Endothelial cell of umbilical vein (primary cell): Measurements from ENCODE around the gene ADGRD1. TPM values are rescaled to one million over a fixed set of nuclear protein-coding genes. Genes with fewer than 3 reads are reported as not detected.
"Not testable (repeated sequence)": the region's sequence is repeated elsewhere in the genome, so short reads cannot be mapped to it uniquely, and the experiment has no call there.

Source experiments
- BruUV-seq: library from RNA; stranded (reverse); fragments of 400-500 nt; replicated peaks from 2 replicates; lab custom pipeline; 2021; lab: Mats Ljungman, UMichigan
- CTCF ChIA-PET: fragments of 300-600, 350-600 bp; sonication (Branson Sonifier 250); formaldehyde crosslinking; loops from one replicate; lab custom pipeline; 2021; ENCODE audit warnings: antibody characterized with exemption, inconsistent platforms; lab: Charles Lee
- POLR2A ChIA-PET: fragments of 300-600, 350-600 bp; sonication (Branson Sonifier 250); formaldehyde crosslinking; loops from one replicate; lab custom pipeline; 2021; ENCODE audit warnings: antibody characterized with exemption, inconsistent platforms; lab: Charles Lee
- DNase-seq: peaks from one replicate; pipeline ENCODE4 v3.0.0-alpha.2; 2011; ENCODE audit warnings: low read depth, low spot score
- FAIRE-seq: peaks from 2 replicates; lab custom pipeline; 2011; peaks lifted over from hg19 to GRCh38; lab: Jason Lieb, UNC
- H2AFZ ChIP-seq: 2 replicates; pipeline ENCODE4 v1.6.0; 2012; ENCODE audit warnings: low read depth, low read length, control low read depth, inconsistent platforms
- H3K27ac ChIP-seq: 2 replicates; pipeline ENCODE4 v1.5.1; 2011; ENCODE audit warnings: low read depth, mild to moderate bottlenecking, control low read depth, low read length, moderate library complexity; ENCODE audit not compliant: insufficient read depth
- H3K27me3 ChIP-seq, 2 experiments: 2 replicates each; pipeline versions ENCODE4 v1.6.0 to v1.6.1; 2011; ENCODE audit warnings: low read length in 2 of 2, mixed read lengths in 1 of 2; ENCODE audit not compliant: control insufficient read depth in 2 of 2, insufficient read depth in 2 of 2
- H3K36me3 ChIP-seq, 2 experiments: 2 replicates in 1 of 2; 3 replicates in 1 of 2; pipeline ENCODE4 v1.5.1; 2011; ENCODE audit warnings: low read length in 2 of 2, mild to moderate bottlenecking in 1 of 2, moderate library complexity in 1 of 2; ENCODE audit not compliant: control insufficient read depth in 2 of 2, insufficient read depth in 2 of 2; ENCODE audit errors: extremely low read depth in 1 of 2
- H3K4me1 ChIP-seq: 3 replicates; pipeline ENCODE4 v1.5.1; 2011; ENCODE audit warnings: mild to moderate bottlenecking, low read length; ENCODE audit not compliant: control insufficient read depth, insufficient read depth; ENCODE audit errors: extremely low read depth
- H3K4me2 ChIP-seq: 2 replicates; pipeline ENCODE4 v1.6.1; 2011; ENCODE audit warnings: low read length, control low read depth, mixed read lengths; ENCODE audit not compliant: insufficient read depth
- H3K4me3 ChIP-seq, 3 experiments: fragments of 200-600 bp in 1 of 3; sonication (generic), shearing (Covaris generic) in 1 of 3; replicated peaks in 1 of 3; 2 replicates each; pipeline ENCODE4 v1.5.1; 2011 to 2016; ENCODE audit warnings: control low read depth in 3 of 3, low read length in 3 of 3, mild to moderate bottlenecking in 2 of 3, inconsistent platforms in 1 of 3, low read depth in 1 of 3, moderate library complexity in 1 of 3; ENCODE audit not compliant: insufficient read depth in 1 of 3
- H3K79me2 ChIP-seq: 2 replicates; pipeline ENCODE4 v1.6.0; 2012; ENCODE audit warnings: low read length, inconsistent platforms; ENCODE audit not compliant: control insufficient read depth, insufficient read depth
- H3K9ac ChIP-seq: replicated peaks from 2 replicates; pipeline ENCODE3; 2011; ENCODE audit warnings: low read length, control low read depth; ENCODE audit not compliant: insufficient read depth; ENCODE audit errors: extremely low read depth
- H3K9me1 ChIP-seq: replicated peaks from 3 replicates; pipeline ENCODE4 v1.6.0; 2011; ENCODE audit warnings: mild to moderate bottlenecking, low read length; ENCODE audit not compliant: control insufficient read depth, insufficient read depth; ENCODE audit errors: extremely low read depth
- H3K9me3 ChIP-seq: replicated peaks from 2 replicates; pipeline ENCODE4 v1.5.1; 2012; ENCODE audit warnings: low read length, inconsistent platforms; ENCODE audit not compliant: control insufficient read depth, insufficient read depth
- H4K20me1 ChIP-seq: replicated peaks from 2 replicates; pipeline ENCODE3; 2011; ENCODE audit warnings: mild to moderate bottlenecking, low read length; ENCODE audit not compliant: control insufficient read depth, insufficient read depth; ENCODE audit errors: extremely low read depth
- dilution Hi-C: fragments of 300-500 bp; cut with MboI; formaldehyde crosslinking; loops from one replicate; pipeline ENCODE4 v1.15.0; 2019; ENCODE audit warnings: low sequenced_read_pairs; ENCODE audit not compliant: extremely low pct_ligation_motif_present
- intact Hi-C: fragments of 100-400 bp; cut with micrococcal nuclease; formaldehyde crosslinking; loops from one replicate; pipeline ENCODE4 v1.10.0; 2022
- polyA plus RNA-seq, 4 experiments: library from polyadenylated mRNA; depleted of rRNA in 3 of 4; stranded (reverse) in 3 of 4; unstranded in 1 of 4; fragments of >200 nt; gene quantifications; 2 replicates each; pipeline versions ENCODE4 v1.2.1 to v1.2.3, GENCODE V29; 2011 to 2012; ENCODE audit warnings: missing spikeins in 1 of 4
- total RNA-seq: library from RNA; stranded (reverse); gene quantifications from 2 replicates; pipeline ENCODE4 v1.2.3, GENCODE V29; 2021

ADGRD1 gene
- total and polyA plus RNA-seq, 2 donors (not counting 3 experiments of a cell fraction or from before 2014, with no cell fraction given): 0.07 TPM; not detected in 1

- H3K9me3 ChIP-seq, POLR2A ChIA-PET, H3K36me3 ChIP-seq, H3K4me2 ChIP-seq, H3K27me3 ChIP-seq, H3K27ac ChIP-seq, H3K4me3 ChIP-seq, dilution Hi-C loops, H3K9ac ChIP-seq, FAIRE-seq, H2AFZ ChIP-seq, BruUV-seq, DNase-seq, H3K4me1 ChIP-seq, intact Hi-C loops, H4K20me1 ChIP-seq, CTCF ChIA-PET, H3K79me2 ChIP-seq, H3K9me1 ChIP-seq: not testable (repeated sequence)
These were observed 117.0 kb downstream of the ADGRD1 start for GRCh38 chr12:131070668-131071067.

- H3K36me3 ChIP-seq, H3K27me3 ChIP-seq, H3K27ac ChIP-seq, FAIRE-seq, H3K4me3 ChIP-seq, intact Hi-C loops, H2AFZ ChIP-seq, H3K4me2 ChIP-seq, H3K9ac ChIP-seq, POLR2A ChIA-PET, H3K9me3 ChIP-seq, CTCF ChIA-PET, H3K79me2 ChIP-seq, BruUV-seq, H3K9me1 ChIP-seq, dilution Hi-C loops, H3K4me1 ChIP-seq, DNase-seq, H4K20me1 ChIP-seq: not testable (repeated sequence)
These were observed 117.6 kb downstream of the ADGRD1 start for GRCh38 chr12:131071234-131071820.

GRCh38 chr12:131071950-131072349, 118.2 kb downstream of the ADGRD1 start:
- H3K9ac ChIP-seq, H3K27me3 ChIP-seq, DNase-seq, H3K9me1 ChIP-seq, POLR2A ChIA-PET, FAIRE-seq, intact Hi-C loops, H3K79me2 ChIP-seq, CTCF ChIA-PET, H2AFZ ChIP-seq, H3K27ac ChIP-seq, H4K20me1 ChIP-seq, H3K4me1 ChIP-seq, dilution Hi-C loops, H3K4me2 ChIP-seq, BruUV-seq, H3K4me3 ChIP-seq, H3K36me3 ChIP-seq, H3K9me3 ChIP-seq: not testable (repeated sequence)
